Measurements from ENCODE around the gene FGFR4.

The FGFR4 gene

GRCh38 chr5:177087398-177088005, 787 bp downstream of the FGFR4 start:
- Histone ChIP-seq H3K4me3 (ENCODE audit: low read depth, low read length) (peak overlapping the region; percentile 68), H3K36me3 (ENCODE audit: control insufficient read depth, insufficient read depth, low read length) (peaks cover 24% of the 10 kb centered on the region), H3K27me3 (ENCODE audit: control insufficient read depth, insufficient read depth, low read length) (no peaks in the 10 kb centered on the region), H3K9ac (ENCODE audit: low read depth, low read length) (peak overlapping the region; percentile 54), H3K9me3 (ENCODE audit: control insufficient read depth, insufficient read depth, low read length) (no peaks in the 10 kb centered on the region), H3K4me1 (ENCODE audit: control insufficient read depth, insufficient read depth, low read length) (peaks cover 4% of the 10 kb centered on the region)

- Histone ChIP-seq H3K4me1 (ENCODE audit: control insufficient read depth, insufficient read depth, low read length) (peaks cover 4% of the 10 kb centered on the region), H3K36me3 (ENCODE audit: control insufficient read depth, insufficient read depth, low read length) (peaks cover 38% of the 10 kb centered on the region), H3K4me3 (ENCODE audit: low read depth, low read length) (no peak overlapping the region), H3K9ac (ENCODE audit: low read depth, low read length) (no peak overlapping the region), H3K9me3 (ENCODE audit: control insufficient read depth, insufficient read depth, low read length) (no peaks in the 10 kb centered on the region), H3K27me3 (ENCODE audit: control insufficient read depth, insufficient read depth, low read length) (no peaks in the 10 kb centered on the region)
Observed at GRCh38 chr5:177089127-177089526, 2.4 kb downstream of the FGFR4 start.

- Histone ChIP-seq H3K36me3 (ENCODE audit: control insufficient read depth, insufficient read depth, low read length) (peaks cover 45% of the 10 kb centered on the region), H3K4me1 (ENCODE audit: control insufficient read depth, insufficient read depth, low read length) (peaks cover 4% of the 10 kb centered on the region), H3K9ac (ENCODE audit: low read depth, low read length) (no peak overlapping the region), H3K4me3 (ENCODE audit: low read depth, low read length) (no peak overlapping the region), H3K27me3 (ENCODE audit: control insufficient read depth, insufficient read depth, low read length) (no peaks in the 10 kb centered on the region), H3K9me3 (ENCODE audit: control insufficient read depth, insufficient read depth, low read length) (no peaks in the 10 kb centered on the region)
Observed at GRCh38 chr5:177089825-177090641, 3.3 kb downstream of the FGFR4 start.

GRCh38 chr5:177090813-177091212, 4.1 kb downstream of the FGFR4 start:
- H3K36me3 ChIP-seq (ENCODE audit: control insufficient read depth, insufficient read depth, low read length) = peaks cover 53% of the 10 kb centered on the region
- no peak overlapping the region for H3K9ac ChIP-seq (ENCODE audit: low read depth, low read length)
- H3K4me3 ChIP-seq (ENCODE audit: low read depth, low read length) = no peak overlapping the region
- no peaks in the 10 kb centered on the region for H3K27me3 ChIP-seq (ENCODE audit: control insufficient read depth, insufficient read depth, low read length)
- peaks cover 4% of the 10 kb centered on the region for H3K4me1 ChIP-seq (ENCODE audit: control insufficient read depth, insufficient read depth, low read length)
- H3K9me3 ChIP-seq (ENCODE audit: control insufficient read depth, insufficient read depth, low read length) = no peaks in the 10 kb centered on the region

- Histone ChIP-seq H3K4me3 (ENCODE audit: low read depth, low read length) (no peak overlapping the region), H3K27me3 (ENCODE audit: control insufficient read depth, insufficient read depth, low read length) (no peaks in the 10 kb centered on the region), H3K9ac (ENCODE audit: low read depth, low read length) (no peak overlapping the region), H3K36me3 (ENCODE audit: control insufficient read depth, insufficient read depth, low read length) (peaks cover 57% of the 10 kb centered on the region), H3K9me3 (ENCODE audit: control insufficient read depth, insufficient read depth, low read length) (no peaks in the 10 kb centered on the region), H3K4me1 (ENCODE audit: control insufficient read depth, insufficient read depth, low read length) (peaks cover 1% of the 10 kb centered on the region)
Observed at GRCh38 chr5:177091232-177091631, 4.5 kb downstream of the FGFR4 start.

- H3K36me3 ChIP-seq (ENCODE audit: control insufficient read depth, insufficient read depth, low read length) = peaks cover 64% of the 10 kb centered on the region
- no peaks in the 10 kb centered on the region for H3K4me1 ChIP-seq (ENCODE audit: control insufficient read depth, insufficient read depth, low read length)
- H3K9ac ChIP-seq (ENCODE audit: low read depth, low read length) = no peak overlapping the region
Observed at GRCh38 chr5:177092178-177093081, 5.7 kb downstream of the FGFR4 start.

GRCh38 chr5:177093082-177093712, 6.5 kb downstream of the FGFR4 start:
- peaks cover 67% of the 10 kb centered on the region for H3K36me3 ChIP-seq (ENCODE audit: control insufficient read depth, insufficient read depth, low read length)
- no peaks in the 10 kb centered on the region for H3K4me1 ChIP-seq (ENCODE audit: control insufficient read depth, insufficient read depth, low read length)
- no peaks in the 10 kb centered on the region for H3K27me3 ChIP-seq (ENCODE audit: control insufficient read depth, insufficient read depth, low read length)
- no peak overlapping the region for H3K4me3 ChIP-seq (ENCODE audit: low read depth, low read length)
- no peaks in the 10 kb centered on the region for H3K9me3 ChIP-seq (ENCODE audit: control insufficient read depth, insufficient read depth, low read length)
- no peak overlapping the region for H3K9ac ChIP-seq (ENCODE audit: low read depth, low read length)

More at GRCh38 chr5:177092178-177093081, 5.7 kb downstream of the FGFR4 start:
- Histone ChIP-seq H3K4me3 (ENCODE audit: low read depth, low read length) (no peak overlapping the region), H3K27me3 (ENCODE audit: control insufficient read depth, insufficient read depth, low read length) (no peaks in the 10 kb centered on the region), H3K9me3 (ENCODE audit: control insufficient read depth, insufficient read depth, low read length) (no peaks in the 10 kb centered on the region)

- no peak overlapping the region for H3K4me3 ChIP-seq (ENCODE audit: low read depth, low read length)
- peaks cover 67% of the 10 kb centered on the region for H3K36me3 ChIP-seq (ENCODE audit: control insufficient read depth, insufficient read depth, low read length)
- no peaks in the 10 kb centered on the region for H3K9me3 ChIP-seq (ENCODE audit: control insufficient read depth, insufficient read depth, low read length)
- H3K4me1 ChIP-seq (ENCODE audit: control insufficient read depth, insufficient read depth, low read length) = no peaks in the 10 kb centered on the region
- no peaks in the 10 kb centered on the region for H3K27me3 ChIP-seq (ENCODE audit: control insufficient read depth, insufficient read depth, low read length)
- no peak overlapping the region for H3K9ac ChIP-seq (ENCODE audit: low read depth, low read length)
Observed at GRCh38 chr5:177093803-177094202, 7.1 kb downstream of the FGFR4 start.

GRCh38 chr5:177094224-177095087, 7.7 kb downstream of the FGFR4 start:
- H3K4me1 ChIP-seq (ENCODE audit: control insufficient read depth, insufficient read depth, low read length) = peaks cover 3% of the 10 kb centered on the region
- H3K4me3 ChIP-seq (ENCODE audit: low read depth, low read length) = no peak overlapping the region
- H3K36me3 ChIP-seq (ENCODE audit: control insufficient read depth, insufficient read depth, low read length) = peaks cover 67% of the 10 kb centered on the region
- no peaks in the 10 kb centered on the region for H3K9me3 ChIP-seq (ENCODE audit: control insufficient read depth, insufficient read depth, low read length)
- H3K27me3 ChIP-seq (ENCODE audit: control insufficient read depth, insufficient read depth, low read length) = no peaks in the 10 kb centered on the region
- no peak overlapping the region for H3K9ac ChIP-seq (ENCODE audit: low read depth, low read length)

- H3K9me3 ChIP-seq (ENCODE audit: control insufficient read depth, insufficient read depth, low read length) = no peaks in the 10 kb centered on the region
- peaks cover 3% of the 10 kb centered on the region for H3K4me1 ChIP-seq (ENCODE audit: control insufficient read depth, insufficient read depth, low read length)
- no peak overlapping the region for H3K9ac ChIP-seq (ENCODE audit: low read depth, low read length)
- no peak overlapping the region for H3K4me3 ChIP-seq (ENCODE audit: low read depth, low read length)
- peaks cover 62% of the 10 kb centered on the region for H3K36me3 ChIP-seq (ENCODE audit: control insufficient read depth, insufficient read depth, low read length)
- no peaks in the 10 kb centered on the region for H3K27me3 ChIP-seq (ENCODE audit: control insufficient read depth, insufficient read depth, low read length)
Observed at GRCh38 chr5:177095088-177095669, 8.5 kb downstream of the FGFR4 start.

Data from iPS-15b (cell line).